ENCODE results near the gene ERICH6B. TPM values are rescaled to one million over a fixed set of nuclear protein-coding genes. Genes with fewer than 3 reads are reported as not detected.
"Not testable (repeated sequence)": the region's sequence is repeated elsewhere in the genome, so short reads cannot be mapped to it uniquely, and the experiment has no call there.

ERICH6B gene
- not detected in 2 replicates for total RNA-seq (2014; rRNA removed)
- percentile 1 among the genes with signal in this experiment for Bru-seq, nascent RNA
- BruChase-seq, experiment 1, labeled RNA remaining after a 6-hour chase = not detected
- not detected for BruChase-seq, experiment 2, labeled RNA remaining after a 2-hour chase
- long read RNA-seq = 0 reads

DNA sequence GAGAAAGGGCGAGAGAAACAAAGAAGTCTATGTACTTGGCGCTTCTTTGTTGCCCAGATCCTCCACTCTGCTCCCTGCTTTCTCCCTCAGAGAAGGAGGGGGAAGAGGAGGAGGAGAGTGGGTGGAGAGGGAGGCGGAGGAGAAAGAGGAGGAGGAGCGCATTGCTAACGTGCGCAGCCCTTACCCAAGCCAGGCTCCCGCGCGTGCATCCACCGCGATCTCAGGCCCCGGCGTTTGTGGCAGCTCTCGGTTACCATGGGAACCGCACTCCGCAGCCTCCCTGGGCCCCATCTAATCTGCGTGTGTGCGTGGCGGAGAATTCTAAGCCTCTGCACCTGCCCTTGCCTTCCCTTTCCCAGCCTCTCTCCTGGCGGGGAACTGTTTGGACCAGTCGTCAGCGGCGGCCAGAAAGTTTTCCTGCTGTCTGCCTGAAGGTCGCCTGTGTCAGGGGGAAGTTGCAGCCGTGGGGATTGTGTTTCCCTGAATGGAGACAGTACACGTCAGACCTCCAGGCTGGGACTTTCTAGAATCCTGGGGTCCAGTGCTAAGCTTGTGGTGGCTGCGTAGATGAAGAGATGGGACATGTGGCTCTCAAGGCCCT, at the start of gene ERICH6B:
TSS of gene ERICH6B (minus strand) at position 239 of the 601 bp plus-strand sequence. CDS start 18,734 bp downstream, outside the sequence.
- Histone ChIP-seq H3F3A (ENCODE audit: low read length, unreplicated experiment) (no peaks in the 10 kb centered on the region), H3K9me3 (ENCODE audit: low read length) (no peaks in the 10 kb centered on the region), H3K4me1 (ENCODE audit: insufficient read depth, low read length) (no peaks in the 10 kb centered on the region), H4K20me1 (ENCODE audit: low read length) (no peaks in the 10 kb centered on the region), H3K27me3 (ENCODE audit: low read length) (peaks cover 32% of the 10 kb centered on the region), H3K9ac (ENCODE audit: low read length) (no peak within 1 kb of the TSS), H3K79me2 (ENCODE audit: low read length) (no peaks in the 10 kb centered on the region), H3K27ac (ENCODE audit: low read length) (no peak within 1 kb of the TSS), H3K4me3 (ENCODE audit: low read length) (no peak within 1 kb of the TSS), H2AFZ (ENCODE audit: low read length) (no peak within 1 kb of the TSS), H3K9me2 (replicated peaks; ENCODE audit: low read length) (no peaks in the 10 kb centered on the region), H3K4me2 (ENCODE audit: low read length) (no peak within 1 kb of the TSS), H3K36me3 (ENCODE audit: low read depth, low read length) (no peaks in the 10 kb centered on the region)
- DNase-seq (no peak), ATAC-seq (no peak)
- ChIA-PET CTCF (no interaction called here), POLR2A (ENCODE audit: unreplicated experiment) (interaction anchor here (0.6 kb wide), 1 partner anchor 175 kb away, joined by 3 read pairs; no protein-coding TSS in a partner anchor)
- no TSS peak for BruUV-seq (replicated peaks)
- intact Hi-C loops (cut with micrococcal nuclease) = no loop called here
- TF ChIP-seq, protein P1, sequence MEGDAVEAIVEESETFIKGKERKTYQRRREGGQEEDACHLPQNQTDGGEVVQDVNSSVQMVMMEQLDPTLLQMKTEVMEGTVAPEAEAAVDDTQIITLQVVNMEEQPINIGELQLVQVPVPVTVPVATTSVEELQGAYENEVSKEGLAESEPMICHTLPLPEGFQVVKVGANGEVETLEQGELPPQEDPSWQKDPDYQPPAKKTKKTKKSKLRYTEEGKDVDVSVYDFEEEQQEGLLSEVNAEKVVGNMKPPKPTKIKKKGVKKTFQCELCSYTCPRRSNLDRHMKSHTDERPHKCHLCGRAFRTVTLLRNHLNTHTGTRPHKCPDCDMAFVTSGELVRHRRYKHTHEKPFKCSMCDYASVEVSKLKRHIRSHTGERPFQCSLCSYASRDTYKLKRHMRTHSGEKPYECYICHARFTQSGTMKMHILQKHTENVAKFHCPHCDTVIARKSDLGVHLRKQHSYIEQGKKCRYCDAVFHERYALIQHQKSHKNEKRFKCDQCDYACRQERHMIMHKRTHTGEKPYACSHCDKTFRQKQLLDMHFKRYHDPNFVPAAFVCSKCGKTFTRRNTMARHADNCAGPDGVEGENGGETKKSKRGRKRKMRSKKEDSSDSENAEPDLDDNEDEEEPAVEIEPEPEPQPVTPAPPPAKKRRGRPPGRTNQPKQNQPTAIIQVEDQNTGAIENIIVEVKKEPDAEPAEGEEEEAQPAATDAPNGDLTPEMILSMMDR (conservative IDR thresholded peaks at IDR 0.05; ENCODE audit: low read depth, low read length) = no peak
- no peak for TF ChIP-seq EZH2 (IDR thresholded peaks at IDR 0.05; ENCODE audit: low read length, unreplicated experiment)

DNA sequence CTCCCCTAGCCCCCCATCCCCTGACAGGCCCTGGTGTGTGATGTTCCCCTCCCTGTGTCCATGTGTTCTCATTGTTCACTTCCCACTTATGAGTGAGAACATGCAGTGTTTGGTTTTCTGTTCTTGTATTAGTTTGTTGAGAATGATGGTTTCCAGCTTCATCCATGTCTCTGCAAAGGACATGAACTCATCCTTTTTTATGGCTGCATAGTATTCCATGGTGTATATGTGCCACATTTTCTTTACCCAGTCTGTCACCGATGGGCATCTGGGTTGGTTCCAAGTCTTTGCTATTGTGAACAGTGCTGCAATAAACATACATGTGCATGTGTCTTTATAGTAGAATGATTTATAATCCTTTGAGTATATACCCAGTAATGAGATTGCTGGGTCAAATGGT, 47.4 kb upstream of the ERICH6B start:
- H3K27me3 ChIP-seq (ENCODE audit: low read length); H2AFZ ChIP-seq (ENCODE audit: low read length); H3K79me2 ChIP-seq (ENCODE audit: low read length); H3K9me2 ChIP-seq (replicated peaks; ENCODE audit: low read length); H3K9me3 ChIP-seq (ENCODE audit: low read length); H3K4me2 ChIP-seq (ENCODE audit: low read length); DNase-seq; H3K36me3 ChIP-seq (ENCODE audit: low read depth, low read length); H4K20me1 ChIP-seq (ENCODE audit: low read length); POLR2A ChIA-PET (ENCODE audit: unreplicated experiment); H3K9ac ChIP-seq (ENCODE audit: low read length); CTCF ChIA-PET; BruUV-seq (replicated peaks); ATAC-seq; H3F3A ChIP-seq (ENCODE audit: low read length, unreplicated experiment); H3K27ac ChIP-seq (ENCODE audit: low read length); intact Hi-C loops (cut with micrococcal nuclease); H3K4me3 ChIP-seq (ENCODE audit: low read length): not testable (repeated sequence)
- peaks cover 13% of the 10 kb centered on the region for H3K4me1 ChIP-seq (ENCODE audit: insufficient read depth, low read length)

DNA sequence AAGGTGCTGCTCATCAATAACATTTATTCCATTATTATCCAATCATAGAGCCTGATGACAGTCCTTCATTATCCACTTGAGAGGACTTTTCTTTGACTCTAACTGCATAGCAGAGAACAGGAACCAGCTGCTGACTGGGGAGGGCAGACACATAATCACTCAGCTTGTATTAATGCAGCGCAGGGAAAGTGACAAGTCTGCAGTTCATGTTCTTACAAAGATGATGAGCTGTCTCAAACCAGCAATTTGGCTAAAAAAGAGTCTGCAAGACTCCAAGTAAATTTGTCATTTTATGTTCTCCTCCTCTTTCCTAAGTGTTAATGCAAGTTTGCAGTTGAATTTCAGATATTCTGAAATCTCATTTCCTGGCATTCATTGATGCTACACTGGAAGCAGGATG, 46.6 kb upstream of the ERICH6B start:
- ATAC-seq (no peak), DNase-seq (no peak)
- Histone ChIP-seq H3K4me2 (ENCODE audit: low read length) (no peak overlapping the region), H3K9me2 (replicated peaks; ENCODE audit: low read length) (no peaks in the 10 kb centered on the region), H3K36me3 (ENCODE audit: low read depth, low read length) (no peaks in the 10 kb centered on the region), H3K27ac (ENCODE audit: low read length) (no peak overlapping the region), H4K20me1 (ENCODE audit: low read length) (no peaks in the 10 kb centered on the region), H3K27me3 (ENCODE audit: low read length) (no peaks in the 10 kb centered on the region), H3K79me2 (ENCODE audit: low read length) (no peaks in the 10 kb centered on the region), H3K4me1 (ENCODE audit: insufficient read depth, low read length) (peaks cover 13% of the 10 kb centered on the region), H3F3A (ENCODE audit: low read length, unreplicated experiment) (no peaks in the 10 kb centered on the region), H2AFZ (ENCODE audit: low read length) (no peak overlapping the region), H3K4me3 (ENCODE audit: low read length) (no peak overlapping the region), H3K9me3 (ENCODE audit: low read length) (no peaks in the 10 kb centered on the region), H3K9ac (ENCODE audit: low read length) (no peak overlapping the region)
- intact Hi-C loops (cut with micrococcal nuclease) = no loop called here
- ChIA-PET POLR2A (ENCODE audit: unreplicated experiment) (no interaction called here), CTCF (no interaction called here)
- BruUV-seq (replicated peaks) = no TSS peak
- no peak for TF ChIP-seq EZH2phosphoT487 (IDR thresholded peaks at IDR 0.05; ENCODE audit: borderline replicate concordance, low read length)
- TF ChIP-seq, protein P1 (conservative IDR thresholded peaks at IDR 0.05; ENCODE audit: low read depth, low read length) = no peak
- TF ChIP-seq EZH2 (IDR thresholded peaks at IDR 0.05; ENCODE audit: low read length, unreplicated experiment) = no peak

DNA sequence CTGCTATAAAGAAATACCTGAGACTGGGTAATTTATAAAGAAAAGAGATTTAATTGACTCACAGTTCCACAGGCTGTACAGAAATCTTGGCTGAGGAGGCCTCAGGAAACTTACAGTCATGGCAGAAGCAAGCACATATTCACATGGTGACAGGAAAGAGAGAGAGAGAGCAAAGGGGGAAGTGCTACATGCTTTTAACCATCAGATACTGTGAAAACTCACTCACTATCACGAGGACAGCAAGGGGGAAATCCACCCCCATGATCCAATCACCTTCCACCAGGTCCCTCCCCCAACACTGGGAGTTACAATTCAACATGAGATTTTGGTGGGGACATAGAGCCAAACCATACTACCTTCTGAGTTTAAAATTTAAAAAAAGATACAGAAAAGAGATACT, 44.9 kb upstream of the ERICH6B start:
- POLR2A ChIA-PET (ENCODE audit: unreplicated experiment); CTCF ChIA-PET: not testable (repeated sequence)

More for the DNA sequence above, 44.9 kb upstream of the ERICH6B start:
- H2AFZ ChIP-seq (ENCODE audit: low read length); H3K9ac ChIP-seq (ENCODE audit: low read length); H4K20me1 ChIP-seq (ENCODE audit: low read length); H3K36me3 ChIP-seq (ENCODE audit: low read depth, low read length); H3K27me3 ChIP-seq (ENCODE audit: low read length); H3K27ac ChIP-seq (ENCODE audit: low read length); ATAC-seq; H3F3A ChIP-seq (ENCODE audit: low read length, unreplicated experiment); intact Hi-C loops (cut with micrococcal nuclease); BruUV-seq (replicated peaks); H3K9me3 ChIP-seq (ENCODE audit: low read length); H3K9me2 ChIP-seq (replicated peaks; ENCODE audit: low read length); DNase-seq; H3K4me2 ChIP-seq (ENCODE audit: low read length); H3K79me2 ChIP-seq (ENCODE audit: low read length); H3K4me3 ChIP-seq (ENCODE audit: low read length): not testable (repeated sequence)
- H3K4me1 ChIP-seq (ENCODE audit: insufficient read depth, low read length) = peaks cover 13% of the 10 kb centered on the region
